ENCODE data around the gene CSH2. TPM values are rescaled to one million over a fixed set of nuclear protein-coding genes. Genes with fewer than 3 reads are reported as not detected.

Gene CSH2
- total and polyA plus RNA-seq, 9 of the 15 experiments (the other 6 are each of a cell fraction or from before 2014, with no cell fraction given), result not detected

- FAIRE-seq, result peak; percentile 89
- in situ Hi-C loops (cut with MboI) (loop anchor here (10.0 kb wide), 2 partner anchors 105 to 365 kb away; partner anchors contain the start of gene ICAM2), intact Hi-C loops (cut with micrococcal nuclease) (loop anchor here (1.0 to 10.0 kb wide), 6 partner anchors 27 to 365 kb away; partner anchors contain the start of gene ERN1)
- H3K9me1 ChIP-seq (ENCODE audit: control insufficient read depth, insufficient read depth, low read length), result no peaks in the 10 kb centered on the region
- 8% methylated on average over 8 of the region's 8 CpGs for WGBS (ENCODE audit: insufficient coverage, low coverage, missing lambda C conversion rate)
- no peak overlapping the region for H3K4me3 ChIP-seq
- H4K20me1 ChIP-seq (replicated peaks; ENCODE audit: control insufficient read depth, insufficient read depth, low read length), result no peaks in the 10 kb centered on the region
- peak; percentile 96 for ATAC-seq
- H2AFZ ChIP-seq (ENCODE audit: low read depth, low read length), result peak overlapping the region; percentile 63; the same call in 1 of the 2 replicates
- H3K9ac ChIP-seq (ENCODE audit: insufficient read depth in 1 of 2, low read depth in 2 of 2, low read length in 2 of 2), result no peak overlapping the region
- H3K4me1 ChIP-seq (replicated peaks in 1 of 2; ENCODE audit: control insufficient read depth in 2 of 2, insufficient read depth in 2 of 2, low read length in 2 of 2), result no peaks in the 10 kb centered on the region; a peak in 1 of 5 replicates
- no peak overlapping the region for H3K27ac ChIP-seq (ENCODE audit: extremely low read depth, low read depth, low read length)
- H3K9me3 ChIP-seq (replicated peaks; ENCODE audit: control insufficient read depth, insufficient read depth, low read depth, low read length), result no peaks in the 10 kb centered on the region
- H3K27me3 ChIP-seq (ENCODE audit: control insufficient read depth in 2 of 2, insufficient read depth in 2 of 2, low read length in 2 of 2), result peaks cover 3 to 29% of the 10 kb centered on the region in 2 experiments; a peak in 4 of 5 replicates
- H3K36me3 ChIP-seq (ENCODE audit: control insufficient read depth, insufficient read depth, low read length), result no peaks in the 10 kb centered on the region
- no TSS peak for BruUV-seq (replicated peaks)
- CTCF ChIA-PET (ENCODE audit: low intra/inter-chr PET ratio), result interaction anchor here (0.6 to 2.0 kb wide), 9 partner anchors 13 to 500 kb away, joined by 3 to 10 read pairs (median 3); no protein-coding TSS in a partner anchor
- DNase-seq (ENCODE audit: extremely low read depth in 1 of 4, low spot score in 3 of 4), result peak; percentile 75 to 81 (median 78)
- no peak overlapping the region; the same call in 1 of the 2 replicates for H3K4me2 ChIP-seq (ENCODE audit: insufficient read depth, low read length)
- H3K79me2 ChIP-seq (ENCODE audit: control insufficient read depth, insufficient read depth, low read length), result no peaks in the 10 kb centered on the region
- POLR2A ChIA-PET, result interaction anchor here (0.5 to 1.6 kb wide), 7 partner anchors 10 to 891 kb away, joined by 3 to 6 read pairs (median 3); no protein-coding TSS in a partner anchor
- TF ChIP-seq THRAP3 (IDR thresholded peaks at IDR 0.05; ENCODE audit: borderline replicate concordance), result no peak
- no peak for TF ChIP-seq XRCC5 (IDR thresholded peaks at IDR 0.05; ENCODE audit: low read depth, low read length)
- TF ChIP-seq HINFP (tag; conservative IDR thresholded peaks at IDR 0.05; ENCODE audit: low read depth), result no peak
- no peak for TF ChIP-seq CBX1 (IDR thresholded peaks at IDR 0.05; ENCODE audit: low read depth)
- no peak for TF ChIP-seq ZNF174 (CRISPR knock-in tag; IDR thresholded peaks at IDR 0.05)
- TF ChIP-seq SMARCC2 (IDR thresholded peaks at IDR 0.05; ENCODE audit: low read depth), result no peak
- no peak for TF ChIP-seq ZNF431 (CRISPR knock-in tag; IDR thresholded peaks at IDR 0.05)
- TF ChIP-seq, protein P1, sequence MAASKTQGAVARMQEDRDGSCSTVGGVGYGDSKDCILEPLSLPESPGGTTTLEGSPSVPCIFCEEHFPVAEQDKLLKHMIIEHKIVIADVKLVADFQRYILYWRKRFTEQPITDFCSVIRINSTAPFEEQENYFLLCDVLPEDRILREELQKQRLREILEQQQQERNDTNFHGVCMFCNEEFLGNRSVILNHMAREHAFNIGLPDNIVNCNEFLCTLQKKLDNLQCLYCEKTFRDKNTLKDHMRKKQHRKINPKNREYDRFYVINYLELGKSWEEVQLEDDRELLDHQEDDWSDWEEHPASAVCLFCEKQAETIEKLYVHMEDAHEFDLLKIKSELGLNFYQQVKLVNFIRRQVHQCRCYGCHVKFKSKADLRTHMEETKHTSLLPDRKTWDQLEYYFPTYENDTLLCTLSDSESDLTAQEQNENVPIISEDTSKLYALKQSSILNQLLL (CRISPR knock-in tag; IDR thresholded peaks at IDR 0.05; ENCODE audit: borderline replicate concordance), result no peak
- TF ChIP-seq NFXL1 (CRISPR knock-in tag; IDR thresholded peaks at IDR 0.05), result no peak
- no peak for TF ChIP-seq FOSL1 (tag; conservative IDR thresholded peaks at IDR 0.05)
- no peak for TF ChIP-seq ZNF707 (CRISPR knock-in tag; conservative IDR thresholded peaks at IDR 0.05)
- peak; percentile 79 for TF ChIP-seq CC2D1A (IDR thresholded peaks at IDR 0.05)
- TF ChIP-seq DNMT1 (IDR thresholded peaks at IDR 0.05), result no peak
- 0 out of 2 replicates have a peak, but pooled peaks have one; percentile 36 for TF ChIP-seq ZNF316 (IDR thresholded peaks at IDR 0.05)
- no peak for TF ChIP-seq TOE1 (IDR thresholded peaks at IDR 0.05; ENCODE audit: borderline replicate concordance)
- TF ChIP-seq TOE1 (CRISPR knock-in tag; IDR thresholded peaks at IDR 0.05; ENCODE audit: borderline replicate concordance, low read depth), result no peak
- no peak for TF ChIP-seq FOXP1 (CRISPR knock-in tag; IDR thresholded peaks at IDR 0.05)
- TF ChIP-seq RB1 (IDR thresholded peaks at IDR 0.05; ENCODE audit: low read depth), result peak; percentile 34; the same call in 1 of the 2 replicates
- no peak for TF ChIP-seq HDAC8 (tag; IDR thresholded peaks at IDR 0.05)
- TF ChIP-seq HMG20A (CRISPR knock-in tag; conservative IDR thresholded peaks at IDR 0.05), result no peak
- TF ChIP-seq DACH1 (IDR thresholded peaks at IDR 0.05; ENCODE audit: partially characterized antibody), result peak; percentile 23
- TF ChIP-seq CREM (IDR thresholded peaks at IDR 0.05; ENCODE audit: low read depth), result no peak
- no peak for TF ChIP-seq HNRNPL (IDR thresholded peaks at IDR 0.05; ENCODE audit: low read depth, low read length)
These were observed 45.8 kb upstream of the CSH2 start for GRCh38 chr17:63919311-63919723.

All from K562 (cell line).